Stimulated activated CD8-positive, alpha-beta memory T cell treated with anti-CD3 and anti-CD28 coated beads, Interleukin-7, amount 100 ng/mL, for 1 hour (primary cell): ENCODE results near the gene NLRP6.
"Not testable (repeated sequence)": the region's sequence is repeated elsewhere in the genome, so short reads cannot be mapped to it uniquely, and the experiment has no call there.

Experiments
- DNase-seq, 2 donors: peaks; one replicate each; pipeline ENCODE4 v3.0.0-alpha.2; 2020; ENCODE audit warnings: low read depth in 2 of 2

NLRP6 gene

GRCh38 chr11:256952-257737 lies 21.1 kb upstream of the NLRP6 start:
- DNase-seq = no peak

GRCh38 chr11:257766-258493 lies 20.3 kb upstream of the NLRP6 start:
- DNase-seq = no peak

- no peak for DNase-seq
Measured at GRCh38 chr11:259413-259812, 18.8 kb upstream of the NLRP6 start.

- no peak for DNase-seq
Measured at GRCh38 chr11:261624-262023, 16.6 kb upstream of the NLRP6 start.

- no peak for DNase-seq
Measured at GRCh38 chr11:266676-267439, 11.3 kb upstream of the NLRP6 start.

- DNase-seq = no peak
Measured at GRCh38 chr11:267491-267994, 10.7 kb upstream of the NLRP6 start.

GRCh38 chr11:268716-269145 lies 9.5 kb upstream of the NLRP6 start:
- DNase-seq = not testable (repeated sequence)

GRCh38 chr11:269146-269890 lies 8.9 kb upstream of the NLRP6 start:
- DNase-seq = peak in 1 of 2 donors; percentile 11

GRCh38 chr11:270451-271318 lies 7.5 kb upstream of the NLRP6 start:
- DNase-seq = no peak

GRCh38 chr11:271319-271715 lies 6.9 kb upstream of the NLRP6 start:
- no peak for DNase-seq

GRCh38 chr11:272195-272930 lies 5.8 kb upstream of the NLRP6 start:
- no peak for DNase-seq

GRCh38 chr11:272931-273198 lies 5.3 kb upstream of the NLRP6 start:
- no peak for DNase-seq

GRCh38 chr11:276219-276618 lies 2.0 kb upstream of the NLRP6 start:
- no peak for DNase-seq

GRCh38 chr11:279040-279965 lies 1.1 kb downstream of the NLRP6 start:
- DNase-seq = no peak

GRCh38 chr11:279966-280705 lies 1.9 kb downstream of the NLRP6 start:
- no peak for DNase-seq

GRCh38 chr11:280706-281485 lies 2.7 kb downstream of the NLRP6 start:
- DNase-seq = no peak

GRCh38 chr11:281486-282161 lies 3.4 kb downstream of the NLRP6 start:
- no peak for DNase-seq
